ENCODE results near the gene TOX3. TPM values are rescaled to one million over a fixed set of nuclear protein-coding genes. Genes with fewer than 3 reads are reported as not detected.

The TOX3 gene
- total and polyA plus RNA-seq, 2 experiments from 2014 or later, result 0.24 to 0.79 TPM

- Histone ChIP-seq H3K27me3 (peaks cover 60% of the 10 kb centered on the region), H3K9me3 (ENCODE audit: low read depth) (no peaks in the 10 kb centered on the region), H3K4me3 (no peak overlapping the region), H3K36me3 (no peaks in the 10 kb centered on the region), H3K27ac (no peak overlapping the region), H3K4me1 (ENCODE audit: low read depth) (no peaks in the 10 kb centered on the region)
- no peak for DNase-seq (ENCODE audit: low read depth in 1 of 2, low spot score in 1 of 2)
- TF ChIP-seq CTCF (IDR thresholded peaks at IDR 0.05; ENCODE audit: low read depth, low read length), result no peak
Measured at GRCh38 chr16:52543654-52544053, 3.3 kb downstream of the TOX3 start.

GRCh38 chr16:52540910-52541309, 6.0 kb downstream of the TOX3 start:
- DNase-seq (ENCODE audit: low read depth in 1 of 2, low spot score in 1 of 2), result no peak
- H3K4me1 ChIP-seq (ENCODE audit: low read depth), result no peaks in the 10 kb centered on the region
- H3K36me3 ChIP-seq, result no peaks in the 10 kb centered on the region
- H3K27ac ChIP-seq, result no peak overlapping the region
- no peaks in the 10 kb centered on the region for H3K9me3 ChIP-seq (ENCODE audit: low read depth)
- TF ChIP-seq CTCF (IDR thresholded peaks at IDR 0.05; ENCODE audit: low read depth, low read length), result no peak
- no peak overlapping the region for H3K4me3 ChIP-seq
- peaks cover 34% of the 10 kb centered on the region for H3K27me3 ChIP-seq

GRCh38 chr16:52539191-52539590, 7.8 kb downstream of the TOX3 start:
- H3K4me1 ChIP-seq (ENCODE audit: low read depth), result no peaks in the 10 kb centered on the region
- H3K27ac ChIP-seq, result no peak overlapping the region
- no peak overlapping the region for H3K4me3 ChIP-seq
- no peaks in the 10 kb centered on the region for H3K9me3 ChIP-seq (ENCODE audit: low read depth)
- H3K27me3 ChIP-seq, result peaks cover 17% of the 10 kb centered on the region
- DNase-seq (ENCODE audit: low read depth in 1 of 2, low spot score in 1 of 2), result no peak
- TF ChIP-seq CTCF (IDR thresholded peaks at IDR 0.05; ENCODE audit: low read depth, low read length), result no peak
- H3K36me3 ChIP-seq, result no peaks in the 10 kb centered on the region

GRCh38 chr16:52538511-52538910, 8.4 kb downstream of the TOX3 start:
- Histone ChIP-seq H3K27ac (no peak overlapping the region), H3K36me3 (no peaks in the 10 kb centered on the region), H3K9me3 (ENCODE audit: low read depth) (no peaks in the 10 kb centered on the region), H3K4me3 (no peak overlapping the region), H3K27me3 (peaks cover 10% of the 10 kb centered on the region), H3K4me1 (ENCODE audit: low read depth) (no peaks in the 10 kb centered on the region)
- DNase-seq (ENCODE audit: low read depth in 1 of 2, low spot score in 1 of 2), result no peak
- TF ChIP-seq CTCF (IDR thresholded peaks at IDR 0.05; ENCODE audit: low read depth, low read length), result no peak

GRCh38 chr16:52537516-52537915, 9.4 kb downstream of the TOX3 start:
- TF ChIP-seq CTCF (IDR thresholded peaks at IDR 0.05; ENCODE audit: low read depth, low read length), result no peak
- no peaks in the 10 kb centered on the region for H3K36me3 ChIP-seq
- no peak overlapping the region for H3K27ac ChIP-seq
- no peaks in the 10 kb centered on the region for H3K9me3 ChIP-seq (ENCODE audit: low read depth)
- no peaks in the 10 kb centered on the region for H3K4me1 ChIP-seq (ENCODE audit: low read depth)
- no peak overlapping the region for H3K4me3 ChIP-seq
- DNase-seq (ENCODE audit: low read depth in 1 of 2, low spot score in 1 of 2), result no peak
- peaks cover under 1% of the 10 kb centered on the region for H3K27me3 ChIP-seq

GRCh38 chr16:52535076-52535475, 11.9 kb downstream of the TOX3 start:
- no peak overlapping the region for H3K27ac ChIP-seq

More at GRCh38 chr16:52535076-52535475, 11.9 kb downstream of the TOX3 start:
- no peaks in the 10 kb centered on the region for H3K27me3 ChIP-seq
- DNase-seq (ENCODE audit: low read depth in 1 of 2, low spot score in 1 of 2), result no peak
- no peak overlapping the region for H3K4me3 ChIP-seq
- TF ChIP-seq CTCF (IDR thresholded peaks at IDR 0.05; ENCODE audit: low read depth, low read length), result no peak
- H3K4me1 ChIP-seq (ENCODE audit: low read depth), result no peaks in the 10 kb centered on the region
- no peaks in the 10 kb centered on the region for H3K36me3 ChIP-seq
- no peaks in the 10 kb centered on the region for H3K9me3 ChIP-seq (ENCODE audit: low read depth)

Measured in cardiac muscle cell (in vitro differentiated cells and primary cell).